Dermis microvascular lymphatic vessel endothelial cell (primary cell): ENCODE results near the gene ZNF394. TPM values are rescaled to one million over a fixed set of nuclear protein-coding genes. Genes with fewer than 3 reads are reported as not detected.

Experiments
- DNase-seq, 2 donors: peaks; one replicate each; pipeline versions ENCODE4 v3.0.0 to v3.0.0-alpha.2; 2010; ENCODE audit warnings: low read depth in 2 of 2
- total RNA-seq: library from RNA; depleted of rRNA; stranded (reverse); fragments of >200 nt; gene quantifications from 2 replicates; pipeline ENCODE4 v1.2.1, GENCODE V29; 2014

ZNF394 gene
- total RNA-seq, 1 donor from 2014 or later = 19.4 TPM

DNA sequence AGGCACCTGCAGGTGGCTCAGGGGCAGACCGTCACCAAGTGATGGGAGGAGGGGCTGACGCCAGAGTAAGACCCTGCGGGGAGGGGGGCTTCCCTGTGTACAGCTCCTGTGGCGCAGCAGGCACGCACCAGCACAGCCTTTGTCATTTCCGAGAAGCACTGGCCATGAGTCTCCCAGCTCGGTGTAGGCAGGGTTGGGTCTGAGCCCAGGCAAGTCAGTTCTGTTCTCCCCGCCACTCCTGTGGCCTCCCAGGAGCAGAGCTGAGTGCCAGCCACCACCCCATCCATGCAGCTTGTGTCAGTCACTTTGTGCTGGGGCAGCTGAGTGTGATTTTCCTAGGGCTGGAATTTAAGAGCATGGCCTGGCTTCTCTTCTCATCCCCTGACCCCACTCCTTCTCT lies 48.1 kb downstream of the ZNF394 start:
- no peak for DNase-seq

DNA sequence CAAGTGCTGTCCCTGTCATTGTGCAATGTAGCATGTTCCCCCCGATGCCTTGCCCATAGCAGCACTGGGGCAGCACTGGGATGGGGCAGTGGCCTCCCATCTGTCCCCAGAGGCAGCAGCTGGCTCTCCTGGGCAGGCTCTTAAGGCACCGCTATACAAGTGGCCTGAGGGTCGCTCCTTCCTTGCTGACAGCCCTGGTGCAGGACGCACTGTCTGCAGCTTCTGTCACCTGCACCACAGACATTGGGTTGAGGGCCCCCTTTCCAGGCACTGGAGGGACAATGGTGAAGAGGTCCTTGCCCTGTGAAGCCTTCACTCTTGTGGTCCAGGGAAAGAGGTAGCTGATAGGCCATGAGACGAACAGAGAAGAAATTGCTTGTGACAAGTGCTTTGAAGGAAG lies 50.8 kb downstream of the ZNF394 start:
- DNase-seq = no peak

DNA sequence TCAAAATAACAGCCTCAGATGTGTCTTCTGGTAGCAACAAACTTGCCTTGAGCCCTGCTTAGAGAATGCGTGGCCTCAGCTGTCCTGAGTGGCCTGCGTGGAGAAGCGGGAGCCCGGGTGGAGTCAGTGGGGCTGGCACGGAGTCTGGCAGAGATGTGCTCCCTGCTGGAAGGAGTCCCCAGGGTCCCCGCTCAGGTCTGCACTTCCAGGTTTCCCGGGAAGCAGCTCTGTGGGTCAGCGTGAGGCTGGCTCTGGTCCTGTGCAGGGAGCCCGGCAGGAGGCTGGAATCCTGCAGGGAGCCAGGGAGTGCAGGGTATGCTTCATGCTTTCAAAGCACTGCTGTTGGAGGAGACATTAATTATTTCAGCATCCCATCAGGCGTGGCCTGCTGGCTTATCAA lies 51.2 kb downstream of the ZNF394 start:
- no peak for DNase-seq

DNA sequence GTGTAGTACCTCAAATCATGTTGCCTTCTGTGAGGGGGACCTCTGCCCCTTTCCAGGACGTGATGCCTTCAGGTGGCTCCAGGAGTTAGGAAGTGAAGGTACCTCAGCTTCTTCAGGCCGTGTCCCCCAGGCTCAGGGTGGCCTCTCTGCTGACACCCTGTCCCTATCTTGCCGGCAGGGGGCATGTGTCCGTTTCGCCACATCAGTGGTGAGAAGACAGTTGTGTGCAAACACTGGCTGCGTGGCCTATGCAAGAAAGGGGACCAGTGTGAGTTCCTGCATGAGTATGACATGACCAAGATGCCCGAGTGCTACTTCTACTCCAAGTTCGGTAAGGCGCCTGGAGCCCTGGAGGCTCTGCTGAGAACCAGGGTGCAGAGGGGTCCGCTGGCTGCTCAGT lies 52.1 kb downstream of the ZNF394 start:
- no peak for DNase-seq

DNA sequence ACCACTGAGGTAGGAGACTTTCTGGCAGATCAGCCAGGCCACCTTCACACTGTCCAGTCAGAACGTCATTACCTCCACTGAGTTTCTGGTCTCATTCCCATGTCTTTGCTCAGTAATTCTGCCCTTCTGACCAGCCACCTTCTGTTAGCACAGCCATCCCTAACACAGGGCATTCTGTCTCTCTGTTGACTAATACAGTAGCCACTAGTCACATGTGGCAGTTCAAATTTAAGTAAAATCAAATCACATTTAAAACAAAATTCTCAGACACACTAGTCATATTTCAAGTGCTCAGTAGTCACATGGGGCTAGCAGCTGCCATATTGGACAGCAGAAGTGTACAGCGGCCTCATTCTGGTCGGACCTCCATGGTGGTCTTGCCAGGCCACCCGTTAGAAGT lies 54.0 kb downstream of the ZNF394 start:
- no peak for DNase-seq

Other genes starting within 250 kb of the ZNF394 start
- gene MYH16, start 227.4 kb downstream of the ZNF394 start, total RNA-seq = under 0.01 and 0.13 TPM in 2 replicates
- 164 and 185 TPM in 2 replicates for gene ARPC1A, start 174.4 kb downstream of the ZNF394 start, total RNA-seq
- 477 and 516 TPM in 2 replicates for gene ARPC1B, start 125.6 kb downstream of the ZNF394 start, total RNA-seq
- gene PDAP1, start 91.7 kb downstream of the ZNF394 start, total RNA-seq = 15.3 and 20.1 TPM in 2 replicates
- 53.4 and 75.5 TPM in 2 replicates for gene BUD31, start 91.3 kb downstream of the ZNF394 start, total RNA-seq
- 3.7 and 5.3 TPM in 2 replicates for gene PTCD1, start 61.5 kb downstream of the ZNF394 start, total RNA-seq
- gene CPSF4, start 61.3 kb downstream of the ZNF394 start, total RNA-seq = 22.0 and 26.7 TPM in 2 replicates
- gene ATP5MF, start 34.1 kb downstream of the ZNF394 start, total RNA-seq = 206 and 350 TPM in 2 replicates
- 4.3 and 4.7 TPM in 2 replicates for gene ZNF789, start 27.4 kb downstream of the ZNF394 start, total RNA-seq
- gene ZKSCAN5, start 4.4 kb upstream of the ZNF394 start, total RNA-seq = 7.2 and 8.0 TPM in 2 replicates
- gene FAM200A, start 51.8 kb upstream of the ZNF394 start, total RNA-seq = 3.7 and 4.7 TPM in 2 replicates
- 4.0 and 8.5 TPM in 2 replicates for gene ZNF655, start 58.4 kb upstream of the ZNF394 start, total RNA-seq
- 0.13 and 0.25 TPM in 2 replicates for gene TMEM225B, start 98.0 kb upstream of the ZNF394 start, total RNA-seq
- gene ZSCAN25, start 116.7 kb upstream of the ZNF394 start, total RNA-seq = 9.4 and 12.3 TPM in 2 replicates
- not detected in 2 replicates for gene CYP3A5, start 179.7 kb upstream of the ZNF394 start, total RNA-seq
- gene CYP3A7, start 234.9 kb upstream of the ZNF394 start, total RNA-seq = not detected in 2 replicates